HUES6 (cell line): ENCODE data around the gene TENM3.

Experiments
- H3K27ac ChIP-seq: 2 replicates; pipeline ENCODE4 v1.7.0; 2013; ENCODE audit warnings: low read depth, mild to moderate bottlenecking, low read length, inconsistent platforms
- H3K27me3 ChIP-seq: 2 replicates; pipeline ENCODE4 v1.6.1; 2013; ENCODE audit warnings: low read length; ENCODE audit not compliant: control insufficient read depth, insufficient read depth
- H3K36me3 ChIP-seq: 2 replicates; pipeline ENCODE4 v1.6.1; 2013; ENCODE audit warnings: low read length; ENCODE audit not compliant: control insufficient read depth, insufficient read depth
- H3K4me1 ChIP-seq: 2 replicates; pipeline ENCODE4 v1.6.1; 2013; ENCODE audit warnings: low read length; ENCODE audit not compliant: control insufficient read depth, insufficient read depth
- H3K4me3 ChIP-seq: 2 replicates; pipeline ENCODE4 v1.5.1; 2013; ENCODE audit warnings: low read depth, low read length
- H3K9ac ChIP-seq: one replicate; pipeline ENCODE4 v1.6.1; 2013; ENCODE audit warnings: mild to moderate bottlenecking, low read length
- H3K9me3 ChIP-seq: 2 replicates; pipeline ENCODE4 v1.6.1; 2013; ENCODE audit warnings: low read depth, low read length; ENCODE audit not compliant: control insufficient read depth, insufficient read depth

Gene TENM3

DNA sequence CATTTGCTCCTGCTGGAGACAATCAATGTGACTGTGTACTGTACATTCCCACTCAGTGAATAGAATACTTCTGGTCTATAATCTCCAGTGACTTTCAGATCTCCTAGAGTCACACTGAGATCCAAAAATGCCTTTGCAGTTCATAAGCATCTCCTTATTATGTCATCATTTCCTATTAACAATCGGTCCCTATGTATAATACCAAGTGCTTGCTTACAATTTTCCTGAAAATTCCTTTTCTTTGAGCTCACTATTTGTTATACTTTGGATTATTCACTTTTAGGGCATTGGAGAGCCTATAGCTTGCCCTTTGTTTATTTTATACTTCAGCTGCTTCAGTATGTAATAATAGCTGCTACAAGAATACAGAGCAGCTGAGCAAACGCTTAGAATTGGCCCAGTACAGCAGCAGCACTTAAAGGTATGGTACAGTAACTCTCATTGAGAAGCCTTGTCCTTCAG lies 361.0 kb downstream of the TENM3 start:
- Histone ChIP-seq H3K27me3 (no peaks in the 10 kb centered on the region), H3K9ac (no peak overlapping the region), H3K27ac (no peak overlapping the region), H3K4me1 (no peaks in the 10 kb centered on the region), H3K9me3 (no peaks in the 10 kb centered on the region), H3K4me3 (no peak overlapping the region), H3K36me3 (peaks cover 11% of the 10 kb centered on the region)

DNA sequence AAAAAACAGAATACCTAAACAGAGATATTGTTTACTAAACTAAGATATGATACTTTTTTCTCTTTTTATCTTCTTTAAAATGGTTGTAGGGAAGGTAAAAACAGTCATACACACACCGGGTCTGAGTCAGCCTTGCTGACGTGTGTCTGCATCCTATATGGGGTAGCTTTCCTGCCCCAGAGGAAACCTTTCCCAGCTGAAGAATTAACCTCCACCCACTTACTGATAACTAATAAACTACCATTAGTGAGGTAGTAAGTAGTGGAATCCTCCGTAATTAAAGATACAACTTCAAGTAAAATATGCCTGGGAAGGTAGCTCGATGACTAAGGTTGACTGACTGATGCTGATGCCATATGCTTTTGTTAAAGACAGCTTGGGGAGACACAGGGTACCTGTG lies 361.8 kb downstream of the TENM3 start:
- H3K4me3 ChIP-seq, result no peak overlapping the region
- H3K9ac ChIP-seq, result no peak overlapping the region
- no peaks in the 10 kb centered on the region for H3K9me3 ChIP-seq
- no peaks in the 10 kb centered on the region for H3K4me1 ChIP-seq
- H3K27ac ChIP-seq, result no peak overlapping the region
- peaks cover 11% of the 10 kb centered on the region for H3K36me3 ChIP-seq
- no peaks in the 10 kb centered on the region for H3K27me3 ChIP-seq

GRCh38 chr4:182608525-182608924 lies 365.3 kb downstream of the TENM3 start:
- no peak overlapping the region for H3K4me3 ChIP-seq
- no peak overlapping the region; the same call in 1 of the 2 replicates for H3K27ac ChIP-seq
- no peaks in the 10 kb centered on the region for H3K27me3 ChIP-seq

GRCh38 chr4:182616476-182616875 lies 373.3 kb downstream of the TENM3 start:
- no peaks in the 10 kb centered on the region for H3K27me3 ChIP-seq
- H3K4me3 ChIP-seq, result no peak overlapping the region
- no peaks in the 10 kb centered on the region for H3K36me3 ChIP-seq
- H3K9ac ChIP-seq, result no peak overlapping the region
- no peaks in the 10 kb centered on the region for H3K9me3 ChIP-seq
- H3K27ac ChIP-seq, result no peak overlapping the region
- peaks cover 8% of the 10 kb centered on the region for H3K4me1 ChIP-seq

More at GRCh38 chr4:182608525-182608924, 365.3 kb downstream of the TENM3 start:
- H3K36me3 ChIP-seq, result no peaks in the 10 kb centered on the region
- no peaks in the 10 kb centered on the region for H3K9me3 ChIP-seq
- no peaks in the 10 kb centered on the region for H3K4me1 ChIP-seq
- no peak overlapping the region for H3K9ac ChIP-seq

DNA sequence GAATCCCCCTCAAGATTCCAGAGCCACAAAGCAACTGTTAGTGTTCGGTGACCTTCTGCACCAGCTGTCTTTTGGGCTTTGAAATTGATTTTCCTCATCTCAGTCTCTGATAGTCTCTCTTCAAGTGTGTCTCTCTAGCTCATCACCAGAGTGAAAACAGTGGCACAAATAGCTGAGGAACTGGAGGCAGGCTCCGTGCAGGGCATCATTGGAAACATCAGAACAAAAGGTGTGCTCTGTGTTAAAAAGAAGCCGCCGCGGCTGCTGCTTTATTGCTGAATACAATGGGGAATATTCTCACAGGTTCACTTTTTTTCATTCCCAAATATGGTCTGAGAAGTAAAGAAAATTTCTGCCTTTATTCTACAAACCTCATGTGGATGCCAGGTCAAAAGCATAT lies 376.5 kb downstream of the TENM3 start:
- Histone ChIP-seq H3K27me3 (no peaks in the 10 kb centered on the region), H3K27ac (no peak overlapping the region), H3K9me3 (no peaks in the 10 kb centered on the region), H3K4me1 (peaks cover 8% of the 10 kb centered on the region), H3K4me3 (no peak overlapping the region), H3K9ac (no peak overlapping the region), H3K36me3 (0 out of 2 replicates have a peak, but pooled peaks cover 3% of the 10 kb centered on the region)

GRCh38 chr4:182620111-182620980 lies 377.1 kb downstream of the TENM3 start:
- H3K4me1 ChIP-seq, result peaks cover 11% of the 10 kb centered on the region
- H3K27ac ChIP-seq, result no peak overlapping the region
- H3K27me3 ChIP-seq, result no peaks in the 10 kb centered on the region
- H3K9me3 ChIP-seq, result no peaks in the 10 kb centered on the region
- 0 out of 2 replicates have a peak, but pooled peaks cover 3% of the 10 kb centered on the region for H3K36me3 ChIP-seq
- H3K9ac ChIP-seq, result no peak overlapping the region
- no peak overlapping the region for H3K4me3 ChIP-seq

DNA sequence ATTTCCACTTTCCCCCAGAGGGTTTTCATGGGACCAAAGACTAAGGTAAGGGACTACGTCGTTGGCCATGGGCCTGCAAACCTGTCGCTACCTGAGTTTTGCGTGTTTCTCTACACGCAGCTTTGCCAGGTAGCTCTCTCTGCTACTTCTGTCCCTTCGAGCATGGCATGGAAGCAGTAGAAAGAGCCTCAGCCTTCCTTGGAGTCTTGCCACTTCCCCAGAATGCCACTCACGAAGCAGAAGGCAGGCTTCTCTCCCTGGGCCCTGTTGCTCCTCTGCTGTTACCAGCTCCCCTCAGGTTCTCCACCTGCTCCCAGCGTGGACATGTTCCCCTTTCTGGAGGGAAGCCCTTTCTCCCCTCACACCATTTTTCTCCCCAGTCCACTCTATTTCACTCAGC lies 381.1 kb downstream of the TENM3 start:
- Histone ChIP-seq H3K36me3 (0 out of 2 replicates have a peak, but pooled peaks cover 3% of the 10 kb centered on the region), H3K27ac (no peak overlapping the region), H3K9me3 (no peaks in the 10 kb centered on the region), H3K27me3 (no peaks in the 10 kb centered on the region), H3K4me1 (peaks cover 6% of the 10 kb centered on the region), H3K9ac (no peak overlapping the region), H3K4me3 (no peak overlapping the region)

DNA sequence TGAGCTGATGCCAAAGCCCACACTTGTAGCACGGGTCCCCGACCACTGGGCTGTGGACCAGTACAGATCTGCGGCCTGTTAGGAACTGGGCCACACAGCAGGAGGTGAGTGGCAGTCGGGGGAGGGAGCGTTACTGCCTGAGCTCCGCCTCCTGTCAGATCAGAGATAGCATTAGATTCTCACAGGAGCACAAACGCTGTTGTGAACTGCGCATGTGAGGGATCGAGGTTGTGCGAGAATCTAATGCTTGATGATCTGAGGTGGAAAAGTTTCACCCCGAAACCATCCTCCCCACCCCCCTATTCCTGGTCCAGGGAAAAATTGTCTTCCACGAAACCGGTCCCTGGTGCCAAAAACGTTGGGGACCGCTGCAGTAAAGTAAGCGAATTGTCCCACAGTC lies 382.0 kb downstream of the TENM3 start:
- Histone ChIP-seq H3K4me3 (no peak overlapping the region), H3K36me3 (0 out of 2 replicates have a peak, but pooled peaks cover 3% of the 10 kb centered on the region), H3K9ac (no peak overlapping the region), H3K27me3 (no peaks in the 10 kb centered on the region), H3K27ac (no peak overlapping the region), H3K9me3 (no peaks in the 10 kb centered on the region), H3K4me1 (peaks cover 10% of the 10 kb centered on the region)

DNA sequence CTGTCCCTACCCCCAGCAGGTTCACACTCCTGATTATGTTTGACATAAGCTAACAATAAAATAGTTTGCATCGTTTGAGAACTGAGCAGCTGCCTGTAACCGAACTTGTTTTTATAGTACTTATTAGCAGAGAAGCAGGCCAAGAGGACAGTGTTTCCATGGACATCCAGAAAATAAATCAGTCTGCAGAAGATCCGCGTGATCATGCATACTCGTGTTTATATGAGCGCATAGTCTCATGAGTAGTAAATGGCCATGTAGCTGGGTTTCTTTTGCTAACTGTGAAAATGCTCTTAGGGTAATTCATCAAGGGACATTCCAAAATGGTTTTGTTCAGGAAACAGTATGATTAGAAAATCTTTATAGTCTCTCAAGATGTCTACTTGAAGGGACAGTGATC lies 384.8 kb downstream of the TENM3 start:
- Histone ChIP-seq H3K9ac (no peak overlapping the region), H3K9me3 (no peaks in the 10 kb centered on the region), H3K36me3 (0 out of 2 replicates have a peak, but pooled peaks cover 3% of the 10 kb centered on the region), H3K27me3 (no peaks in the 10 kb centered on the region), H3K27ac (no peak overlapping the region), H3K4me1 (peaks cover 10% of the 10 kb centered on the region), H3K4me3 (no peak overlapping the region)

DNA sequence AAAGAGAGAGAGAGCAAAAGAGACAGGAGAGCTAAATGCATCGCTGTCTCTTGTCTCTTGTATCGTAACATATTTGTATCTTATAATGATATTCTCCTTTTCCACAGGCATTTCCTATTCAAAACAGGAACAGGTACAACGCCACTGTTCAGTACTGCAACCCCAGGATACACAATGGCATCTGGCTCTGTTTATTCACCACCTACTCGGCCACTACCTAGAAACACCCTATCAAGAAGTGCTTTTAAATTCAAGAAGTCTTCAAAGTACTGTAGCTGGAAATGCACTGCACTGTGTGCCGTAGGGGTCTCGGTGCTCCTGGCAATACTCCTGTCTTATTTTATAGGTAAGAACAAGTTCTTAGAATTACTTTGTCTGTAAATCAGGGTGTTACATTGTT lies 385.3 kb downstream of the TENM3 start:
- no peak overlapping the region for H3K27ac ChIP-seq
- no peak overlapping the region for H3K4me3 ChIP-seq
- H3K9me3 ChIP-seq, result no peaks in the 10 kb centered on the region
- H3K36me3 ChIP-seq, result 0 out of 2 replicates have a peak, but pooled peaks cover 3% of the 10 kb centered on the region
- no peaks in the 10 kb centered on the region for H3K27me3 ChIP-seq
- peaks cover 10% of the 10 kb centered on the region for H3K4me1 ChIP-seq
- no peak overlapping the region for H3K9ac ChIP-seq

GRCh38 chr4:182629096-182629495 lies 385.9 kb downstream of the TENM3 start:
- Histone ChIP-seq H3K4me3 (no peak overlapping the region), H3K27ac (no peak overlapping the region), H3K27me3 (no peaks in the 10 kb centered on the region), H3K4me1 (peaks cover 10% of the 10 kb centered on the region), H3K36me3 (0 out of 2 replicates have a peak, but pooled peaks cover 3% of the 10 kb centered on the region), H3K9ac (no peak overlapping the region), H3K9me3 (no peaks in the 10 kb centered on the region)
